Putamen (tissue), 1 donor: Measurements from ENCODE around the gene GZMM.

Experiments
- DNase-seq: peaks from one replicate; pipeline ENCODE4 v3.0.0-alpha.2; 2016; ENCODE audit warnings: low spot score

GZMM gene

DNA sequence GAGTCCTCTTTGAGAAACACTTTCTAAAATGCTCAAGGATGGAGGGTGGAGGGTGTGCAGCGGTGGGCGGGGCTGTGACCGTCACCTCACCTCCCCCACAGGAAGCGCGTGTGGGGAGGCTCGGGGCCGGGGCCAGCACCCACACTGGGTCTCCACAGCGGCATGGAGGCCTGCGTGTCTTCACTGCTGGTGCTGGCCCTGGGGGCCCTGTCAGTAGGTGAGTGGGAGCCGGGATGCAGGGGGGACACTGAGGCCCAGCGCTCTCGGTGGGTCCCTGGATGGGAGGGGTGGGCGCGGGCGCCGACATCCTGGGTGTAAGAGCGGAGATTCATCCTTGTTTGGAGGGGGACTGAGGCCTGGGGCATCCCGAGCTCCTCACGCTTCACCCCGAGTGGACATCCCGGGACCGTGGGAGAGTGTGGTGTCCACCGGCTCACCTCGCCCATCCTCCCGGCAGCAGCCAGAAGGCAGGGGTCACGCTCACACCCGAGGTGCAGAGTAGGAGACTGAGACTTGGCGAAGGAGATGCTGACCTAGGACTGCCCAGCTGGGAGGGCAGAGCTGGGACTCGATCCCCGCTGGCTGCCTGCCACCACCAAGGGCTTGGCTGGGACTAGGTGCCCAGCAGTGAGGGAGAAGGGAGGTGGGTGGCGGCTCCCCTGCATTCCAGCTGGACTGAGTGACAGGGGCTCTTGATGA, at the start of gene GZMM:
GZMM (plus strand) TSS at position 144 of the 699 bp plus-strand sequence; CDS start at position 163, 19 bp downstream.
- DNase-seq = no peak

DNA sequence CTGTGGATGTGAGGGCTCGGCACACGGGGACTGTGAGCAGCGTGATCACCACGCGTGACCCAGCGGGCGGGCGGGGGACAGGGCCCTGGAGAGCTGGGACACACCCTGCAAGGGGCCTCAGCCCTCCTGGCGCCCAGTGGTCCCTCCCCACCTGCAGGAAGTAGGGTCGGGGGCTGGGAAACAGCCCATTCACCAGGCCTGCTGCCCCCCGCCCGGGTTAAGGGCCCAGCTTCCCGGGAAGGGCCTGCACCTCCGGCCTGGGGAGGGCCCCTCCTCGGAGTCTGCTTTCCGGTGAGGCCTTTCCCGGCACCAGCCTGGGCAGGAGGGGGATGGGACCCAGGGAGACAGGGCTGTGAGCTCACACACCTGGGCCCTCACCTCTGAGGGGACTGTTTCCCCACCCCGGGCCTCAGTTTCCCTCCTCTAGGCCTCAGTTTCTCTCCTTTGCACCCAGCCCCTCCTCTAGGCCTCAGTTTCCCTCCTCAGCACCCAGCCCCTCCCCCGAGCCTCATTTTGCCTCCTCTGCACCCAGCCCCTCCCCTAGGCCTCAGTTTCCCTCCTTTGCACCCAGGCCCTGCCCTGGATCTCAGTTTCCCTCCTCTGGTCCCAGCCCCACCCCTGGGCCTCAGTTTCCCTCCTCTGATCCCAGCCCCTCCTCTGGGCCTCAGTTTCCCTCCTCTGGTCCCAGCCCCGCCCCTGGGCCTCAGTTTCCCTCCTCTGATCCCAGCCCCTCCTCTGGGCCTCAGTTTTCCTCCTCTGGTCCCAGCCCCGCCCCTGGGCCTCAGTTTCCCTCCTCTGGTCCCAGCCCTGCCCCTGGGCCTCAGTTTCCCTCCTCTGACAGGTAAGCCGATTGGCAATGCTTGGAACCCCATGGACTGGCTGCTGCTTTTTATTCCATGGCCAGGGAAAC, 49.4 kb upstream of the GZMM start:
- DNase-seq = no peak

DNA sequence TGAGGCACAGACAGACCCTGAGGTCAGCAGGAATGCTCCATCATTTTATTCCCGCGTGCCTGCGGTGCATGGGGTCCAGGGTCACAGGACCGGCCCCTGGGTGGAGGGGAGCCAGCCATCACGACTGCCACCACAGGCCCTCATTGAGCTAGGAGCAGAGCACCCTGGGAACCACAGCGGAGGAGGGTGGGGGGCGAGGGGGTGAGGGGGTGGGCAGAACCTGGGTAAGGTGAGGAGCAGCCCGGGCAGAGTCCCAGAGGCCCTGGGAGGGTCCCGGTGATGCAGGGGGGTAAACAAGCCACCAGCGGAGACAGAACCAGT, 48.8 kb upstream of the GZMM start:
- DNase-seq = no peak

DNA sequence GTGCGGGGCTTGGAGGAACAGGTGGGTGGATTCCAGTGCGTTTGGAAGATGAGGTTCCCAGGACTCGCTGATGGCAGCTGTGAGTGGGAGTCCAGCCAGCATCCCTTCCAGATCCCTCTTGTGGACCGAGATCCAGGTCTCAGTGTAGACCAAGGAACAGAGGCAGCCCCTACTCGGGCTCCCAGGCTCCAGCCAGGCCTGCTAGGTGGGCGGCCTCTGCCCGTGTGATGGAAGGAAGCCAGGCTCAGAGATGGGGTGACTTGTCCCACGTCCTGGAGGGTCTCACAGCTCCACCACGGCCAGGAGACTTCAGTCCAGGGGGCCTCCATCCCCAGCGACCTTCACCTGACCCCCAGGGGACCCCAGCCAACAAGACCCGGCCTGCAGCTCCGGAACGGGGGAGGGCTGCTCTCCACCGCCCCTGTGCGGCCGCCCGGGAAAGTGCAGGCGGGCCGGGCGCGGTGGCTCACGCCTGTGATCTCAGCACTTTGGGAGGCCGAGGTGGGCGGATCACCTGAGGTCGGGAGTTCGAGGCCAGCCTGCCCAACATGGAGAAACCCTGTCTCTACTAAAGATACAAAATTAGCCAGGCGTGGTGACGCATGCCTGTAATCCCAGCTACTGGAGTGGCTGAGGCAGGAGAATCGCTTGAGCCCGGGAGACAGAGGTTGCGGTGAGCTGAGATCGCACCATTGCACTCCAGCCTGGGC, 48.3 kb upstream of the GZMM start:
- no peak for DNase-seq

DNA sequence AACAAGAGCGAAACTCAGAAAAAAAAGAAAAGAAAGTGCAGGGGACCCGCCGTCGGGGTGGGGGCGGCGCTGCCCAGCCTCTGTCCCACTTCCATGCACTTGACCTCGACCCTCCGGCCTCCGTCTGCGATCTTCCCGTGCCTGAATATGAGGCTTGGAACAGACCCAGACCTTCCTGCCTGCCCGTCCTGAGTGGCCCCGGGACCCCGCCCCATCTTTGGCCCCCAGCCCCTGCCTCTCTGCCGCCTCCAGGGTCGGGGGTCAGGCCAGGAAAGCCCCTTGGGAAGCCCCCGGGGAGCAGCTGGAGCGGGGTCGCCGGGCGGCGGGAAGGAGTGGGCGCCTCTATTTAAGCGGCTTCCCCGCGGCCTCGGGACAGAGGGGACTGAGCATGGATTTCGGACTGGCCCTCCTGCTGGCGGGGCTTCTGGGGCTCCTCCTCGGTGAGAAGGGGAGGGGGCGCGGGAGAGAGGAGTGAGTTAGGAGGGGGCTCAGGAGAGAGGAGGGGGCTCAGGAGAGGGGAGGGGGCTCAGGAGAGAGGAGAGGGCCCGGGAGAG, 47.7 kb upstream of the GZMM start, which contains the start of gene MADCAM1:
MADCAM1 (plus strand) TSS at position 375 of the 554 bp plus-strand sequence; CDS start at position 389, 14 bp downstream.
- DNase-seq = no peak

DNA sequence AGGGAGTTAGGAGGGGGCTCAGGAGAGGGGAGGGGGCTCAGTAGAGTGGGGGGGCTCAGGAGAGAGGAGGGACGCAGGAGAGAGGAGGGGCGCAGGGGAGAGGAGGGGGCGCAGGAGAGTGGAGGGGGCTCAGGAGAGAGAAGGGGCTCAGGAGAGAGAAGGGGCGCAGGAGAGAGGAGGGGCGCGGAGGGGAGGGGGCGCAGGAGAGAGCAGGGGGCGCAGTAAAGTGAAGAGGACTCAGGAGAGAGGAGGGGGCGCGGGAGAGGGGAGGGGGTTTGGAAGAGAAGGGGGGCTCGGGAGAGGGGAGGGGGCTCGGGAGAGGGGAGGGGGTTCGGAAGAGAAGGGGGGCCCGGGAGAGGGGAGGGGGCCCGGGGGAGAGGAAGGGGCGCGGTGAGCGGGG, 46.9 kb upstream of the GZMM start:
- no peak for DNase-seq

DNA sequence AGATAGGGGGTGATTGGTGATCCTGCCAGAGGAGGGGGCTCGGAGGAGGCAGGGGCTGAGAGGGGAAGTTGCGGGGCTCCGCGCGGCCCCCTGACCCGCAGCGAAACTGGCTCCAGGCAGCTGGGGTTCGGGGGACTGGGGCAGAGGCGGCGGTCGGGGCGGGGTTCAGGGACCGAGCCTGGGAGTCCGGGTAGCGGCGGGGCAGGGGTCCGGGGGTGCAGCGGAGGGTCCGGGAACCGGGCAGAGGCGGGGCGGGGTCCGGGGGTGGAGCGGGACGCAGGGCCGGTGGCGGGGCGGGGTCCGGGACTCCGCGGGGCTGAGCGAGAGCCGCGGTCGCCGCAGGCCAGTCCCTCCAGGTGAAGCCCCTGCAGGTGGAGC, 46.4 kb upstream of the GZMM start:
- no peak for DNase-seq

DNA sequence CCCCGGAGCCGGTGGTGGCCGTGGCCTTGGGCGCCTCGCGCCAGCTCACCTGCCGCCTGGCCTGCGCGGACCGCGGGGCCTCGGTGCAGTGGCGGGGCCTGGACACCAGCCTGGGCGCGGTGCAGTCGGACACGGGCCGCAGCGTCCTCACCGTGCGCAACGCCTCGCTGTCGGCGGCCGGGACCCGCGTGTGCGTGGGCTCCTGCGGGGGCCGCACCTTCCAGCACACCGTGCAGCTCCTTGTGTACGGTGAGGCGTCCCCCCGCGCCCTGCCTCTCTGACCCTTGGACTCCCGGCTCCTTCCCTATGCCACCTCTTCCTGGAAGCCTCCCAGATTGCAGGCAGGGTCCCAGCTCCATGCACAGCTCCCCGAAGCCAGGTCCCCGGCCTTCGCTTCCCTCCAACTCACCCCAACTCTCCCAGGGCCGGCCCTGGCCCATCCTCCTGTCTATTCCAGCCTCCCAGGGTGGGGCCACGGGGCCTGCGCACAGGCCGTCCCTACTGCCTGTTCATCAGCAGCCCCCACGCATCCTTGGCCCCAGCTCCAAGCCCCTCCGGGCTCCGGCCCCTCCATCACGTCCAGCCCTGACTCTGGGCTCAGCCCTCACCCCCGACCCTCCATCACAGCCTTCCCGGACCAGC, 45.9 kb upstream of the GZMM start:
- no peak for DNase-seq

DNA sequence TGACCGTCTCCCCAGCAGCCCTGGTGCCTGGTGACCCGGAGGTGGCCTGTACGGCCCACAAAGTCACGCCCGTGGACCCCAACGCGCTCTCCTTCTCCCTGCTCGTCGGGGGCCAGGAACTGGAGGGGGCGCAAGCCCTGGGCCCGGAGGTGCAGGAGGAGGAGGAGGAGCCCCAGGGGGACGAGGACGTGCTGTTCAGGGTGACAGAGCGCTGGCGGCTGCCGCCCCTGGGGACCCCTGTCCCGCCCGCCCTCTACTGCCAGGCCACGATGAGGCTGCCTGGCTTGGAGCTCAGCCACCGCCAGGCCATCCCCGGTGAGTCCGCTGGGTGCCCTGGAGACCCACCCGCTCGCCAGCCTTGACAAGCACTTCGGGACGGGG, 45.4 kb upstream of the GZMM start:
- no peak for DNase-seq

DNA sequence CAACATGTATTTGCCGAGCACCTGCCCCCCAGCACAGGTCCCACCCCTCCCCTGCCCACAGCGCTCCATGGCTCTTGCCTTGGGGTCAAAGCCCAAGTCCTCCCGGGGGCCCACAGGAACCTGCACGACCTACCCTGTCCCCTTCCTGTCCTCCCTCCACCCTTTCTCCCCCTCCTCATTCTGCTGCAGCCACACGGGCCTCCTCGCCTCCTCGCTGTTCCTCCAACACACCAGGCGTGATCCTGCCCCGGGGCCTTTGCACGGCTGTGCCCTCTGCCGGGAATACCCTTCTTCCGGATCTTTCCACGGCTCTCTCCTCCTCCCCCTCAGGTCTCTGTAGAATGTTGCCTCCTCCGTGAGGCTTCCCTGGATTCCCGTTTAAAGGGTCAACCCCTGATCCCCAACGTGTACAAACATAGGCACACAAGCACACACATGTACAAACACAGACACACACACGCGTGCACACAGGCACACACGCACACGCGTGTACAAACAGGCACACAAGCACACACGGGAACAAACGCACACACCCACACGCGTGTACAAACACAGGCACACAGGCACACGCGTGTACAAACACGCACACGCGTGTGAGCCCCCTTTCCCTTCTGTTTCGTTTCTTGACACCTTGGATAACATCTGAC, 44.8 kb upstream of the GZMM start:
- DNase-seq = no peak

DNA sequence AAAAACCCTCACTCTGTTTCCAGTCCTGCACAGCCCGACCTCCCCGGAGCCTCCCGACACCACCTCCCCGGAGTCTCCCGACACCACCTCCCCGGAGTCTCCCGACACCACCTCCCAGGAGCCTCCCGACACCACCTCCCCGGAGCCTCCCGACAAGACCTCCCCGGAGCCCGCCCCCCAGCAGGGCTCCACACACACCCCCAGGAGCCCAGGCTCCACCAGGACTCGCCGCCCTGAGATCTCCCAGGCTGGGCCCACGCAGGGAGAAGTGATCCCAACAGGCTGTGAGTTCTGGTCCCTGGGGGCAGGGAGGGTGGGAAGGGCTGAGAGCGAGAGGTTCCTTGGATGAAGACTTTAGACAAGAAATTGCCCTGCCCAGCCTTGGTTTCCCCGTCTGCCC, 42.2 kb upstream of the GZMM start:
- DNase-seq = no peak

DNA sequence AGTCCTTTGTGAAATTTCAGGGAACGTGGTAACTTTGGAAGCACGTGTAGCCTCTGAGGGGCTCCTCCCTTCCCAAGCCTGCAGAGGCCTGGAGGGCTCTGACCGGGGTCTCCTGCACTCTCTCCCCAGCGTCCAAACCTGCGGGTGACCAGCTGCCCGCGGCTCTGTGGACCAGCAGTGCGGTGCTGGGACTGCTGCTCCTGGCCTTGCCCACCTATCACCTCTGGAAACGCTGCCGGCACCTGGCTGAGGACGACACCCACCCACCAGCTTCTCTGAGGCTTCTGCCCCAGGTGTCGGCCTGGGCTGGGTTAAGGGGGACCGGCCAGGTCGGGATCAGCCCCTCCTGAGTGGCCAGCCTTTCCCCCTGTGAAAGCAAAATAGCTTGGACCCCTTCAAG, 39.2 kb upstream of the GZMM start:
- no peak for DNase-seq

DNA sequence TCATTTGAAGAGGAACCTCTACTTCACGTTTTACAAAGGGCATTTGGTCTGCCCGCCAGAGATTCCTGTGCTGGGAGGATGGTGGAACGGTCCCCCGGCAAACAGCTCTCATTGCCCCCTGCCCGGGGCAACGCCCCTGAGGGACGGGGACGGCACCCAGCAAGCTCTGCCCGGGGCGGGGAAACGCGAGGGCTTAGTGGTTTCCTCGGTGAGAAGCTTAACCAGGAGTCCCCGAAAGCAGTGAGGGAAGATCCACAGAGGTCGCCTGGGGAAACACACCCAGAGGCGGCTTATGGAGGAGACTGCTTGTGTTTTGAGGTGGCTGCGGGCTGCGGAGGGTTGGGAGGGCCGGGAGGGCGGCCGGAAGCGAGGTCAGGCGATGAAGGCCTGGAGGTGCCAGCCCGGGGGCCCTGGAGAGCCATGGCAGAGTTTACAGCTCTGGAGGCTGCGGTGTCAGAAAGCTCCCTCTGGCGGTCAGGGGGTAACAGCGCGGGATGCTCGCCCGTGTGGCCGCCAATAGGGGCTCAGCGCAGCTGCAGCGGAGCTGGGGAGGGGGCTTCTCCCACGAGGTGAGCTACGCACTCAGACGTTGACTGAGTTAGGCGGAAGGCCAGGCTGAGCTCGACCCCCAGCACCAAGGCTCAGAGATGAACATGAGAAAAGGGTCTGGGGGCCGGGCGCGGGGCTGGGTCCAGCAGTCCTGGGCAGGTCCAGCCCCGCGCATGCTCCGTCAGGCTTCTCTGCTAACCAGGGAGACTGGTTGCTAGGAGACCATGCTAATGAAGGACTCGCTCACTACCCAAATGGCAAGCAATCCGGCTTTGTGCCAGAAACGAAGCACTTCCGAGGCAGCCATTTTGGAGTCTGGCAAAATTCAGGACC, 37.2 kb upstream of the GZMM start:
- peak; percentile 100 for DNase-seq

DNA sequence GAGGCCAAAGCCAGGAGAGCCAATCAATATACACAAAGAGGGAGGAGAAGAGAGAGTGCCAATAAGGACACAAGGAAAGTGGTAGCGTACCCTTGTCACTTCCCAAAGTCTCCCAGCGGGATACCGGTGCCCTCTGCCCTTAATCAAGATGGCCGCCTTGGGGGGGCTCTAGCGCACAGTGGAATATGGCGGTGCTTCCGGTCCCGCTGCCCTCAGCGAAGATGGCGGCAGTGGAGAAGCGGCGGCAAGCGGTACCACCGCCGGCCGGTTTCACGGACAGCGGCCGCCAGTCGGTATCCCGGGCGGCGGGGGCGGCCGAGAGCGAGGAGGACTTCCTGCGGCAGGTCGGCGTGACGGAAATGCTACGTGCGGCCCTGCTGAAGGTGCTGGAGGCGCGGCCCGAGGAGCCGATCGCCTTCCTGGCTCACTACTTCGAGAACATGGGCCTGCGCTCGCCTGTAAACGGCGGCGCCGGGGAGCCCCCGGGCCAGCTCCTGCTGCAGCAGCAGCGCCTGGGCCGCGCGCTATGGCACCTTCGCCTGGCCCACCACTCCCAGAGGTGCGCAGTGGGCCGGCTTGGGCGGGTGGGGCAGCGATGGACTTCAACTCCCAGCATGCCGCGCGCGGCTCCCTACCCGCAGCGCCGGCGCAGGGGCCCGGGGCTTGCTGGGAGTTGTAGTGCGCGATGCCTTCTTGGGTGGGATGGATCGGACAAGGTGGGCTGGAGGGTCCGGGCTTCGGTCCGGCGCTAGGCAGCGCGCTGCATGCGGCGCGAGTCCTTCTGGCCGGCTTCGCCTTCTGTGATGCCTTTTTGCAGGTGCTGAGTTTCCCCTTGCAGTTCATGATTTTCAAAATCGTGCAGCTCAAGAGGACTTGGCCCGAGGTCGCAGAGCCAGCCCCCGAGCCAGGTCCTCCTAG, 36.3 kb upstream of the GZMM start, which contains the start of gene TPGS1:
TPGS1 (plus strand) TSS at position 212 of the 918 bp plus-strand sequence; CDS start at position 222, 10 bp downstream.
- DNase-seq = peak; percentile 84

DNA sequence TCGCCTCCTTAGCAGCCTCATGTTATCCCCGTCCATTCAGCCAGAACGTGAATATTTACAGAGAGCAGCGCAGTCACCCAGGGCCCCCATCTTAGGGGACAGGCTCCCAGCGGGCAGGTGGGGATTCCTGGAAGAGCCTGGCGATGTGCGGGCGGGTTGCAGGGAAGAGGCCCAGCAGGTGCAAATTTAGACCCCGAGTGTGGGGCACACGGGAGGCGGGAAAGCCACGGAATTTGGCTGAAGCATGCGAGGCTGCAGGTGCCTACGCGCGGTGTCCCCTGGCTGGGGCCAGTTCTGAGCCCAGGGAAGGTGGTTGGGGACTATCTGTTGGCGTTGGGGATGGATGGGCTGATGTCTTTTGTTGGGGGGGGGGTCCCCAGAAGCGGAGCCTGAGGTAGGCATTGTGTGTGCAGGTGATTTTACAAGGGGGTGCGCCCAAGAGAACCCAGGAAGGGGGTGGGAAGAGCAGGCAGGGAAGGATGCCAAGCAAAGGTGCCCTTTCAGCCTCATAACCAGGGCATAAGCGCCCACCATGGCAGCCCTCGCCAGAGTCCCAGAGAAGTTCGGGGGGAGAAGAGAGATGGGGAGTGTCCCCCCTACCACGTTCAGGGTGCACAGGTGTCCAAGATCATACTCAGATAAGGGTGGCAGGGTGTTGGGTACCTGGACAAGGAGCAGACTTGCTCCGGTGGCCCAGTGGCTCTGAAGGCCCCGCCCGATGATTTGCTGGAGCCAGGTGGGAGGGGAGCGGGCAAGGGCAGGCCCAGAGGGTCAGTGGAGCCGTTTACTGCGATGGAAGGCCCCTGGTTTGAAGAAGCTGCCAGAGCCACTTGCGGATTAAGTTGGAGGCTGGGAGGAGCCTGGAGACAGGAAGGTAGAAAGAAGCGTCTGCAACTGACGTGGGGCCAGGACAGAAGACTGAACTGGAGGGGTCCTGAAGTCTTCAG, 35.4 kb upstream of the GZMM start:
- no peak for DNase-seq

DNA sequence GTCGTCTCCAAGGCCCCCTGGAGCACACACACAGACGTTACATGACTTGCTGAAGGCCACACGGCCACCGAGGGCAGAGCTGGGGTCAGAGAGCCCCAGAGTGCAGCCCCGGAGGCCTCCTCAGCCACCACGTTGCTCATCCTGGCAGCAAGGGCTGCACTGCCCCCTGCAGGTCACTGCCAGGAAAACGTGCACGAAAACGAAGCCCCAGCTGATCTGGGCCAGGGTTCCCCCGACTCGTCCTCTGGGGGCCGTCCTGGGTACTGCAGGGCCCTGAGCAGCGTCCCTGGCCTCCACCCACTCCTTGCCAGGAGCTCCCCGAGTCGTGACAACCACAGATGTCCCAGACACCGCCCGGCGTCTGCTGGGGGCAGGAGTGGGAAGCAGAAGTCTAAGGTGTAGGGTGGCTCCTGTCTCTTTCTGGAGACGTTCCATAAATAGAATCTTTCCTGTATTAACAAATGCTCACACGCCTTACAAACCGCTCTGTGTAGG, 33.2 kb upstream of the GZMM start:
- peak; percentile 69 for DNase-seq

DNA sequence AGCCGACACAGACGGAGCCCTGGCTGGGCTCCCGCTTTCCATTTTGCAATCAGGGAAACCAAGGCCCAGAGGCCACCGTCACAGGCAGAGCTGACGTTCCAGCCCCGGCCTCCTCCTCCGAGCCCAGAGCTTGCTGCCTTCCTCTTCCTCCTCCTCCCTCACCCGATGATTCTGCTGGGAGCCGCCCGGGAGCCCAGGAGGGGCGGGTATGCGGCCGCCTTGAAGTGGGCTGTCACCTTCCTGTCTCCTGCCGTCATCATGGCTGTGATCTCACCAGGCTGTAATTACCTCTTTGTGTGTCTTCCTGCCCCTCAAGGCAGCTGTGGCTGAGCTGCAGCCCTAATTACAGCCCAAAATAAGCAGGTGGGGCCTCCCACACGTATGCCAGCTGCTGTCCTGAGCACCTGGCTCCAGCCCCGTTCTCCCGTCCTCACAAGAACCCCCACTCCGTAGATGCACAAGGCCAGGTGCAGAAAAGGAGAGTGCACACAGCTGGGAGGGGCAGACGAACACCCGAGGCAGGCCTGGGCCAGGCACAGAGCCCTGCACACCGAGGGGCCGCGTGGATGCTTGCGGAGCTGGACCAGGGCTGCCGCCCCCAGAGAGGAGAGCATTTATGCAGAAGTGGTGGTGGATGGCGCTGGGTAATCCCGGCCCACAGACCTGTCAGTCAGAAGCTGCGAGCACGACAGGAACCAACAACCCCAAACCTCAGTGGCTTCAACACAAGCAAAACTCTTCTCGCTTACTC, 32.6 kb upstream of the GZMM start:
- DNase-seq = no peak
